Trophoblast cell (in vitro differentiated cells and primary cell): ENCODE results near the gene DPPA2.

Experiments used
- DNase-seq, 2 donors: peaks; one replicate each; pipeline ENCODE4 v3.0.0-alpha.2; 2016
- H2AFZ ChIP-seq: 2 replicates; pipeline ENCODE4 v1.6.1; 2013; ENCODE audit warnings: low read length, moderate library complexity, mild to moderate bottlenecking; ENCODE audit not compliant: insufficient read depth, poor library complexity
- H2AK5ac ChIP-seq: 2 replicates; pipeline ENCODE4 v1.6.1; 2013; ENCODE audit warnings: mild to moderate bottlenecking, low read length
- H2BK120ac ChIP-seq: 2 replicates; pipeline ENCODE4 v1.6.1; 2013; ENCODE audit warnings: low read length, mild to moderate bottlenecking, moderate library complexity; ENCODE audit not compliant: insufficient read depth, poor library complexity
- H2BK12ac ChIP-seq: 2 replicates; pipeline ENCODE4 v1.6.1; 2013; ENCODE audit warnings: mild to moderate bottlenecking, low read length, moderate library complexity
- H2BK5ac ChIP-seq: 2 replicates; pipeline ENCODE4 v1.6.1; 2013; ENCODE audit warnings: low read length, low read depth, moderate library complexity, mild to moderate bottlenecking; ENCODE audit not compliant: poor library complexity
- H3K14ac ChIP-seq: 2 replicates; pipeline ENCODE4 v1.6.1; 2013; ENCODE audit warnings: mild to moderate bottlenecking, low read length
- H3K18ac ChIP-seq: 2 replicates; pipeline ENCODE4 v1.6.1; 2013; ENCODE audit warnings: mild to moderate bottlenecking, low read length
- H3K23ac ChIP-seq: 2 replicates; pipeline ENCODE4 v1.6.1; 2013; ENCODE audit warnings: low read length
- H3K27ac ChIP-seq: 2 replicates; pipeline ENCODE4 v1.5.1; 2013; ENCODE audit warnings: low read depth, mild to moderate bottlenecking, inconsistent platforms, low read length, moderate library complexity
- H3K27me3 ChIP-seq: 2 replicates; pipeline ENCODE4 v1.6.1; 2013; ENCODE audit warnings: inconsistent platforms, mild to moderate bottlenecking, low read length, moderate library complexity; ENCODE audit not compliant: insufficient read depth
- H3K36me3 ChIP-seq, 2 experiments: 1 replicate in 1 of 2; 2 replicates in 1 of 2; pipeline ENCODE4 v1.6.1; 2013; ENCODE audit warnings: low read length in 2 of 2, mild to moderate bottlenecking in 2 of 2, moderate library complexity in 1 of 2; ENCODE audit not compliant: insufficient read depth in 2 of 2, control insufficient read depth in 1 of 2
- H3K4ac ChIP-seq: 2 replicates; pipeline ENCODE4 v1.6.1; 2013; ENCODE audit warnings: low read depth, mild to moderate bottlenecking, low read length, moderate library complexity
- H3K4me1 ChIP-seq, 2 experiments: 1 replicate in 1 of 2; 2 replicates in 1 of 2; pipeline ENCODE4 v1.6.1; 2013; ENCODE audit warnings: low read length in 2 of 2, mild to moderate bottlenecking in 2 of 2, moderate library complexity in 1 of 2; ENCODE audit not compliant: insufficient read depth in 2 of 2, control insufficient read depth in 1 of 2
- H3K4me2 ChIP-seq: 2 replicates; pipeline ENCODE4 v1.6.1; 2013; ENCODE audit warnings: inconsistent platforms, mild to moderate bottlenecking, low read length, moderate library complexity
- H3K4me3 ChIP-seq: 2 replicates; pipeline ENCODE4 v1.5.1; 2013; ENCODE audit warnings: mild to moderate bottlenecking, low read depth, low read length, inconsistent platforms
- H3K79me1 ChIP-seq: one replicate; pipeline ENCODE4 v1.6.1; 2013; ENCODE audit warnings: low read length
- H3K79me2 ChIP-seq: 2 replicates; pipeline ENCODE4 v1.6.1; 2013; ENCODE audit warnings: low read length, mild to moderate bottlenecking; ENCODE audit not compliant: control insufficient read depth, insufficient read depth, poor library complexity
- H3K9ac ChIP-seq: 2 replicates; pipeline ENCODE4 v1.6.1; 2013; ENCODE audit warnings: mild to moderate bottlenecking, low read length
- H3K9me3 ChIP-seq: 2 replicates; pipeline ENCODE4 v1.6.1; 2013; ENCODE audit warnings: low read depth, mild to moderate bottlenecking, control low read depth, inconsistent platforms, low read length; ENCODE audit not compliant: insufficient read depth
- H4K12ac ChIP-seq: 2 replicates; pipeline ENCODE4 v1.6.1; 2013; ENCODE audit warnings: low read depth, mild to moderate bottlenecking, low read length, moderate library complexity
- H4K8ac ChIP-seq: 2 replicates; pipeline ENCODE4 v1.6.1; 2013; ENCODE audit warnings: low read depth, mild to moderate bottlenecking, low read length, moderate library complexity
- H4K91ac ChIP-seq: one replicate; pipeline ENCODE4 v1.6.1; 2013; ENCODE audit warnings: low read depth, mild to moderate bottlenecking, low read length, moderate library complexity
- WGBS: extraction: QIAGEN DNeasy Blood & Tissue Kit; methylation state at CpG from one replicate; pipeline ENCODE4 v1.1.7; 2013; ENCODE audit warnings: missing lambda C conversion rate; ENCODE audit not compliant: insufficient read length, insufficient coverage; ENCODE audit errors: extremely low coverage; 5-methylcytosine and 5-hydroxymethylcytosine counted together

Gene DPPA2

GRCh38 chr3:109284071-109284470 lies 32.2 kb downstream of the DPPA2 start:
- Histone ChIP-seq H3K27me3 (no peaks in the 10 kb centered on the region), H3K79me1 (no peaks in the 10 kb centered on the region), H3K27ac (no peak overlapping the region), H3K4me3 (no peak overlapping the region), H3K23ac (no peak overlapping the region), H3K14ac (no peak overlapping the region), H2AK5ac (no peak overlapping the region), H3K4me1 (no peaks in the 10 kb centered on the region), H3K18ac (no peak overlapping the region), H4K12ac (no peak overlapping the region), H2BK12ac (no peak overlapping the region), H3K36me3 (no peaks in the 10 kb centered on the region), H3K9ac (no peak overlapping the region), H4K8ac (no peak overlapping the region), H3K4me2 (no peak overlapping the region), H2BK5ac (no peak overlapping the region), H3K9me3 (no peaks in the 10 kb centered on the region), H2AFZ (no peak overlapping the region), H2BK120ac (no peak overlapping the region), H4K91ac (no peak overlapping the region), H3K79me2 (no peaks in the 10 kb centered on the region), H3K4ac (no peak overlapping the region)
- DNase-seq, result no peak

- no peaks in the 10 kb centered on the region for H3K79me1 ChIP-seq
- no peak overlapping the region for H2BK5ac ChIP-seq
- no peaks in the 10 kb centered on the region for H3K36me3 ChIP-seq
- H2BK120ac ChIP-seq, result no peak overlapping the region
- H3K18ac ChIP-seq, result no peak overlapping the region
- DNase-seq, result no peak
- H4K8ac ChIP-seq, result no peak overlapping the region
- H4K12ac ChIP-seq, result no peak overlapping the region
- no peak overlapping the region for H3K4me3 ChIP-seq
- H3K4me2 ChIP-seq, result no peak overlapping the region
- H2AK5ac ChIP-seq, result no peak overlapping the region
- no peak overlapping the region for H2AFZ ChIP-seq
- H3K4me1 ChIP-seq, result no peaks in the 10 kb centered on the region
- H3K14ac ChIP-seq, result no peak overlapping the region
- no peak overlapping the region for H2BK12ac ChIP-seq
- H3K27me3 ChIP-seq, result no peaks in the 10 kb centered on the region
- no peaks in the 10 kb centered on the region for H3K79me2 ChIP-seq
- H3K27ac ChIP-seq, result no peak overlapping the region
- H4K91ac ChIP-seq, result no peak overlapping the region
- no peak overlapping the region for H3K9ac ChIP-seq
- no peak overlapping the region for H3K23ac ChIP-seq
- WGBS, result no CpG with 5 or more reads among the region's 1 CpG
- H3K9me3 ChIP-seq, result no peaks in the 10 kb centered on the region
- no peak overlapping the region for H3K4ac ChIP-seq
Measured at GRCh38 chr3:109278546-109278945, 37.8 kb downstream of the DPPA2 start.

DNA sequence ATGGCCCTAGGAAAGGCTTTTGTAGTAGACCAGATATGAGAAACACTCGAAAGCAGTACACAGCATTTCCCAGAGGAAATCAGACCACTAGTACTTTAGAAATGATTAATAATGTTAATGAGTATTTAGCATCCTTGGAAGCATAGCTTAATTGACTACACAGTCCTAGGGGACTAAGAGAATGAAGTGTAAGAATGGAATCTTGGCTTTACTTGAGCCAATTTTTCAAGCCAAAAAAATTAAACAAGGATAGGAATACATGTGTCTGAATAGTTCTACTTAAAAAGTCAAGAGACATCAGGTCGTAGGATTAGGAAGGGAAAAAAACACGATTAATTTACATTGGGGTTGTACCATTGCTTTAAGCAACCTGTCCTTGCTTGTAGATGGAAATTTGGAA lies 38.2 kb downstream of the DPPA2 start:
- no CpG with 5 or more reads among the region's 3 CpGs for WGBS
- Histone ChIP-seq H3K18ac (no peak overlapping the region), H3K4me1 (no peaks in the 10 kb centered on the region), H3K79me2 (no peaks in the 10 kb centered on the region), H3K36me3 (no peaks in the 10 kb centered on the region), H3K4me2 (no peak overlapping the region), H2BK12ac (no peak overlapping the region), H4K91ac (no peak overlapping the region), H4K12ac (no peak overlapping the region), H2AK5ac (no peak overlapping the region), H3K9me3 (no peaks in the 10 kb centered on the region), H4K8ac (no peak overlapping the region), H2AFZ (no peak overlapping the region), H3K14ac (no peak overlapping the region), H2BK5ac (no peak overlapping the region), H3K4ac (no peak overlapping the region), H3K9ac (no peak overlapping the region), H3K4me3 (no peak overlapping the region), H3K27me3 (no peaks in the 10 kb centered on the region), H3K27ac (no peak overlapping the region), H3K79me1 (no peaks in the 10 kb centered on the region), H3K23ac (no peak overlapping the region), H2BK120ac (no peak overlapping the region)
- DNase-seq, result no peak

- Histone ChIP-seq H3K79me1 (no peaks in the 10 kb centered on the region), H3K4me3 (no peak overlapping the region), H2AFZ (no peak overlapping the region), H4K12ac (no peak overlapping the region), H2BK5ac (no peak overlapping the region), H3K27me3 (no peaks in the 10 kb centered on the region), H3K27ac (no peak overlapping the region), H2BK12ac (no peak overlapping the region), H3K9ac (no peak overlapping the region), H3K4me1 (no peaks in the 10 kb centered on the region), H2BK120ac (no peak overlapping the region), H3K36me3 (no peaks in the 10 kb centered on the region), H3K4ac (no peak overlapping the region), H3K23ac (no peak overlapping the region), H4K91ac (no peak overlapping the region), H3K9me3 (no peaks in the 10 kb centered on the region), H4K8ac (no peak overlapping the region), H3K79me2 (no peaks in the 10 kb centered on the region), H2AK5ac (no peak overlapping the region), H3K14ac (no peak overlapping the region), H3K18ac (no peak overlapping the region), H3K4me2 (no peak overlapping the region)
- WGBS, result no CpG with 5 or more reads among the region's 9 CpGs
- peak; percentile 21 to 73 for DNase-seq
Measured at GRCh38 chr3:109275702-109276293, 40.5 kb downstream of the DPPA2 start.
